Measurements from ENCODE around the gene SPA17. TPM values are rescaled to one million over a fixed set of nuclear protein-coding genes. Genes with fewer than 3 reads are reported as not detected.

Gene SPA17
- polyA plus RNA-seq, 1 experiment = 2.9 TPM

- CTCF ChIA-PET = interaction anchor here (1.0 kb wide), 1 partner anchor 8 kb away, joined by 3 read pairs; no protein-coding TSS in a partner anchor
- Histone ChIP-seq H3K36me3 (ENCODE audit: control insufficient read depth, insufficient read depth, low read length) (peaks cover 13% of the 10 kb centered on the region), H3K4me3 (ENCODE audit: low read depth, low read length) (no peak overlapping the region), H3K27me3 (ENCODE audit: control insufficient read depth, insufficient read depth, low read length) (no peaks in the 10 kb centered on the region)
- POLR2A ChIA-PET = no interaction called here
- TF ChIP-seq CTCF (IDR thresholded peaks at IDR 0.05; ENCODE audit: insufficient read depth, low read depth, low read length) = no peak
- no peak for DNase-seq (ENCODE audit: low read depth)
Observed at GRCh38 chr11:124635932-124636331, 37.8 kb upstream of the SPA17 start.

GRCh38 chr11:124638500-124638899 is 35.2 kb upstream of the SPA17 start:
- Histone ChIP-seq H3K4me3 (ENCODE audit: low read depth, low read length) (no peak overlapping the region), H3K27me3 (ENCODE audit: control insufficient read depth, insufficient read depth, low read length) (no peaks in the 10 kb centered on the region), H3K36me3 (ENCODE audit: control insufficient read depth, insufficient read depth, low read length) (peaks cover 5% of the 10 kb centered on the region)
- ChIA-PET POLR2A (no interaction called here), CTCF (interaction anchor here (0.8 kb wide), 1 partner anchor 252 kb away, joined by 3 read pairs; no protein-coding TSS in a partner anchor)
- TF ChIP-seq CTCF (IDR thresholded peaks at IDR 0.05; ENCODE audit: insufficient read depth, low read depth, low read length) = no peak
- no peak for DNase-seq (ENCODE audit: low read depth)

DNA sequence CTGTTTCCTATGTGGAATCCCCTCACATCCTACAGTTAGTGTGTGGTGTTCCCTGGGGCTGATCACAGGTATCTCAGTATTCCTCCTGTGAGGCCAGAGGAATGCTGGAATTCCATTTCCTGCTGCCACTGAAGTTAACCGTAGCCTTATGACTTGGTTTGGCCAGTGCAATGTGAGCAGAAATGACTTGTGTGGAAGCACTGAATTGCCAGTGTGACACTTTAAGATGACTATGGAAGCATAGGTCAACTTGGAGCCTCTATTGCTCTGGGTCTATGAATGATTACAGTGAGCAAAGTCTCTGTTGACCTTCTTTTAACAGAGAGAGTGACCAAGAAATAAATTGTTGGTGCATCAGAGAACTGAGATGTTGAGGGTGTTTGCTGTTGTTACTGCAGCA is 34.5 kb upstream of the SPA17 start:
- no peaks in the 10 kb centered on the region for H3K27me3 ChIP-seq (ENCODE audit: control insufficient read depth, insufficient read depth, low read length)
- ChIA-PET POLR2A (no interaction called here), CTCF (no interaction called here)
- no peak for DNase-seq (ENCODE audit: low read depth)
- no peak overlapping the region for H3K4me3 ChIP-seq (ENCODE audit: low read depth, low read length)
- peaks cover 5% of the 10 kb centered on the region for H3K36me3 ChIP-seq (ENCODE audit: control insufficient read depth, insufficient read depth, low read length)
- TF ChIP-seq CTCF (IDR thresholded peaks at IDR 0.05; ENCODE audit: insufficient read depth, low read depth, low read length) = no peak

DNA sequence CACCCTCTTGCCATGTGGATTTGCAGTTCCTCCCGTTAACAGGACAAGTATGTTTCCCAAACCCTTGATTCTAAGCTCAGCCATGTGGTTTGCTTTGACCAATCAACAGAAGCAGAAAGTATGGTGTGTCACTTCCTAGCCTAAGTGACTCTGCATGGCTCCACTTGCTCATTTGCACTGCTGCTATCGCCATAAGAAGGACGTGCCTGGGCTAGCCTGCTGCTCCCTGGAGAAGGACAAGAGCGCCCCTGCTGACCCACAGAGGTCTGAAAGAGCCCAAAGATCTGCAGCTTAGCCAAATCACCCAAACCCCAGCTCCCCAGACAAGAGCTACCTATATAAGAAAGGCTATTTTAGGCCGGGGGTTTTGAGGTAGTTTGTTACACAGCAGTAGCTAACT is 33.0 kb upstream of the SPA17 start:
- TF ChIP-seq CTCF (IDR thresholded peaks at IDR 0.05; ENCODE audit: insufficient read depth, low read depth, low read length) = no peak
- CTCF ChIA-PET = interaction anchor here (1.3 to 1.5 kb wide), 2 partner anchors 196 to 197 kb away, joined by 3 to 5 read pairs; no protein-coding TSS in a partner anchor
- H3K36me3 ChIP-seq (ENCODE audit: control insufficient read depth, insufficient read depth, low read length) = peaks cover 2% of the 10 kb centered on the region

DNA sequence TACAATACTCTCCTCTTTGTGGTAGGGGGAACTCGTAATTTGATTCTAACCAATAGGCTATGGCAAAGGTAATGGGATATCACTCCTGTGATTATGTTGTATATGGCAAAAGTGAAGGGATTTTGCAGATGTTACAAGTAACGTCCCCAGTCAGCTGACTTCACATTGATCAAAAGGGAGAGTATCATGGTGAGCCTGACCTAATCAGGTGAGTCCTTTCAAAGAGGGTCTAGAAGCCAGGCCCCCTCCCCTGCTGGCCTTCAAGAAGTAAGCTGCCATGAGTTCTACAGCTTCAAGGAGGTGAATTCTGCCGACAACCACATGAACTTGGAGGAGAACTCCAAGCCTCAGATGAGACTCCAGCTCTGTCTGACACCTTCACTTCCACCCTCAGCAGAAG is 31.1 kb upstream of the SPA17 start:
- DNase-seq (ENCODE audit: low read depth) = no peak

More for the DNA sequence above, 33.0 kb upstream of the SPA17 start:
- POLR2A ChIA-PET = no interaction called here
- Histone ChIP-seq H3K27me3 (ENCODE audit: control insufficient read depth, insufficient read depth, low read length) (no peaks in the 10 kb centered on the region), H3K4me3 (ENCODE audit: low read depth, low read length) (no peak overlapping the region)
- no peak for DNase-seq (ENCODE audit: low read depth)

More for the DNA sequence above, 31.1 kb upstream of the SPA17 start:
- TF ChIP-seq CTCF (IDR thresholded peaks at IDR 0.05; ENCODE audit: insufficient read depth, low read depth, low read length) = no peak
- POLR2A ChIA-PET = no interaction called here
- no peak overlapping the region for H3K4me3 ChIP-seq (ENCODE audit: low read depth, low read length)
- no peaks in the 10 kb centered on the region for H3K27me3 ChIP-seq (ENCODE audit: control insufficient read depth, insufficient read depth, low read length)
- H3K36me3 ChIP-seq (ENCODE audit: control insufficient read depth, insufficient read depth, low read length) = no peaks in the 10 kb centered on the region
- CTCF ChIA-PET = interaction anchor here (0.6 to 3.8 kb wide), 10 partner anchors 10 to 499 kb away, joined by 3 to 22 read pairs (median 3); no protein-coding TSS in a partner anchor
